ENCODE results near the gene PUM1.
"Not testable (repeated sequence)": the region's sequence is repeated elsewhere in the genome, so short reads cannot be mapped to it uniquely, and the experiment has no call there.

PUM1 gene

DNA sequence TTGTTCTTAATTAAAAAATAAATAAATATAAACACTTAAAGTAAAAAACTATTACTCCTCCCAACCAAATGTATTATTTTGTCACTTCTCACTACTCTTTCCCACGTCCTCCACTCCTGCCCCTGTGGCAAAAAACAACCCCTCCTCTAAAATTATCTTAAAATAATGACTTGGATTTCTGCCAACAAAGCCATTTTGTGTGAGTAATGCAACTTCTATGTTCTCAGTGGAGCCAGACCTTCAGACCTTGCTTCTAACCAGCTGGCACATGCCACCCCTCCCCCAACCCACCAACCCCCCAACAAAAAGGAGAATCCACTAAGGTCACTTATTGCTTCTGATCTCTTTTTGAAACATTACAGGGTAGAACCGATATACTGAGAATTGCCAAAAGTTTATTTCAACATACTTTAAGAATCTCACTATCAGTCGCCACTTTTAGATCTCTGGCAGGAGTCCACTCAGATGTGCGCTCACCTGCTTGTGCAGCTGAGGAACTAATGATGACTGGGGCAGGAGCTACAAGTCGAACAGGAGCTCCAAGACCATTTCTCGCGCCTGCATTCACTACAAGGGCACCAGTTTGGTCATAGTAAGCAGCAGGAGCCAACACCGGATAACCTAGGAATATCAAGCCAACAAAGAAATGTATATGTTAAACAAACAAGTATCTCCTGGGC is 98.7 kb downstream of the PUM1 start:
- TF ChIP-seq TAF1 (IDR thresholded peaks at IDR 0.05; ENCODE audit: borderline replicate concordance, low read depth, low read length) = no peak
- TF ChIP-seq POLR2A (IDR thresholded peaks at IDR 0.05; ENCODE audit: low read depth, low read length) = no peak
- TF ChIP-seq POLR2AphosphoS5 (IDR thresholded peaks at IDR 0.05; ENCODE audit: low read depth, low read length) = no peak
- DNase-seq (ENCODE audit: insufficient read length) = no peak
- FAIRE-seq = no peak

DNA sequence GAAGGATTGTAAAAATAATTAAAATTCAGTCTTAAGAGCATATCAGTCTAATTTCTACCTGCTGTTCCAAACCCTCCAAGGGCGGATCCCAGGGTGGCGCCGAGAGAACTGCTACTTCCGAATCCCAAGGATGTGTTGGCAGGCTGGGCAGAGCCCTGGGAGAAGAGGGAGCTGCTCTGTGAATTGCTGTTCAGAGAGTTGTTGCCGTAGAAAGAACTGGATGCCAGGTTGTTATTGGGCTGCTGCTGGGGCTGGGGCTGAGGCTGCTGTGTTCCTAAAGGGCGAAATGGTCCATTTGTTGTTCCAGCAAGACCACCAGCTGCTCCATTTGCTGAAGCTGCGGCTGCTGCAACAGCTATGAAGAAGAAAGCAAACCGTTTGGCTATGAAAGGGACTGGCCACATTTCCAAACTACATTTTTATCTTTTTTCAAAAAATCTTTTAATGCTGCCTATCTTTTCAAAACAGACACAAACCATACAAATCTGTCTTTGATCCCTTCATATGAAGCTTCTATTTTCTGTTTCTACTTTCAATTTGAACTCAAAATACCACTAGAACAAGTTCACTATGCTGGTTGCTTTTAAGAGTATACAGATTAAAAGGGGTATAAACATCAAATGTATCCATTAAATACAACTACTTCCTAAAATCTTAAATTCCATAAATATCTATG is 99.5 kb downstream of the PUM1 start:
- no peak for FAIRE-seq
- DNase-seq (ENCODE audit: insufficient read length) = no peak
- TF ChIP-seq POLR2AphosphoS5 (IDR thresholded peaks at IDR 0.05; ENCODE audit: low read depth, low read length) = no peak
- no peak for TF ChIP-seq TAF1 (IDR thresholded peaks at IDR 0.05; ENCODE audit: borderline replicate concordance, low read depth, low read length)
- TF ChIP-seq POLR2A (IDR thresholded peaks at IDR 0.05; ENCODE audit: low read depth, low read length) = no peak

DNA sequence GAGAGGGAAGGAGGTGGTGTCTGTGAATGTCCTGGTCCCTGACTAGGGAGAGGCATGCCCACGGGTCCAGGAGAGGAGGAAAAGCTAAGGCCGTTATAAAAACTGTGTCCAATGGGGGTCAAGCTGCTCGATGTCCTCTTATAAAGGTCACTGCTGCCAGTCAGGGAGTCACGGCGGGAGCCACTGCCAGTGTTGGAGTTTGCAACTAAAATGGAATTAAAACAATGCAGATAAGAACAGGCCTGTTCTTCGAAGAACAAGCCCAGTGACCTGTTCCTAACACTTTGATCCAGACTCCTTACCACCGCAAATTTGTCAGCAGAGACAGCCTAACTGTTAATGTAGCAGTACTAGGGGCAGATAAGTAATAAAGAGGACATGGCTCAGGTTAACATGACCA is 100.8 kb downstream of the PUM1 start:
- no peak for TF ChIP-seq POLR2AphosphoS5 (IDR thresholded peaks at IDR 0.05; ENCODE audit: low read depth, low read length)
- TF ChIP-seq TAF1 (IDR thresholded peaks at IDR 0.05; ENCODE audit: borderline replicate concordance, low read depth, low read length) = no peak
- no peak for TF ChIP-seq POLR2A (IDR thresholded peaks at IDR 0.05; ENCODE audit: low read depth, low read length)
- DNase-seq (ENCODE audit: insufficient read length) (no peak), FAIRE-seq (no peak)

DNA sequence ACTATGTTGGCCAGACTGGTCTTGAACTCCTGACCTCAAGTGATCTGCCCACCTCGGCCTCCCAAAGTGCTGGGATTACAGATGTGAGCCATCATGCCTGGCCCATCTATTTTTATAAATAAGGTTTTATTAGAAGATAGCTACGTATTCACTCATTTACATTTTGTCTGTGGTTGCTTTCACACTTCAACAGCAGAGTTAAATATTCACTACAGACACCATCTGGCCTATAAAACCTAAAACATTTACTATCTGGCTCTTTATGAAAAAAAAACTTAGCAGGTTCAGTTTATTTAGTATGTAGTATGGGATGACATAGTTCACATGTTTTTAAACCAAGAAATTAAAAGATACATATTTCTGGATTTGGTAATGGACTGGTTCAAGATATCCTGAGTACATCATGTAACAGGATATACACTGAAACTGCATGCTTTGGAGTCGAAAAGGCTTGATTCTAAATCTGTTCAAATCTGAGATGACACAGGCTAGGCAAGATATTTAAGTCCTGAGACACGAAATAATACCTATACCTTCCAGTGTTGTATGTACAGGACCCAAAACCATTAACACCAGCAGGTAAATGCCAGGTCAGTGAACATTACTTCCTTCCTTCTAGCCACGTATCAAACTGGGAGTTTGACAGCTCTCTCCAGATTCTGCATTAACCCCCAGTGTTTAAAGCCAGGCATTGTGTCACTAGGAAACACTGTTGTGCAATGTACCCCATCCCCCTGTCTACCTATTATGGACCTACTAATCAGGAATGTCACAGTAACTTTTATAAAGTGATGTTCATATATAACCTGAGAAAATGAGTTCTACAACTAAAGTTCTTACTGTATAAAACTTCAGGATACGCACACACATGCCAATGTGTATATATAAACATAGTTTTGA is 102.7 kb downstream of the PUM1 start:
- no peak for DNase-seq (ENCODE audit: insufficient read length)
- TF ChIP-seq TAF1 (IDR thresholded peaks at IDR 0.05; ENCODE audit: borderline replicate concordance, low read depth, low read length) = no peak
- no peak for TF ChIP-seq POLR2AphosphoS5 (IDR thresholded peaks at IDR 0.05; ENCODE audit: low read depth, low read length)
- no peak for TF ChIP-seq POLR2A (IDR thresholded peaks at IDR 0.05; ENCODE audit: low read depth, low read length)
- peak; percentile 54 for FAIRE-seq

DNA sequence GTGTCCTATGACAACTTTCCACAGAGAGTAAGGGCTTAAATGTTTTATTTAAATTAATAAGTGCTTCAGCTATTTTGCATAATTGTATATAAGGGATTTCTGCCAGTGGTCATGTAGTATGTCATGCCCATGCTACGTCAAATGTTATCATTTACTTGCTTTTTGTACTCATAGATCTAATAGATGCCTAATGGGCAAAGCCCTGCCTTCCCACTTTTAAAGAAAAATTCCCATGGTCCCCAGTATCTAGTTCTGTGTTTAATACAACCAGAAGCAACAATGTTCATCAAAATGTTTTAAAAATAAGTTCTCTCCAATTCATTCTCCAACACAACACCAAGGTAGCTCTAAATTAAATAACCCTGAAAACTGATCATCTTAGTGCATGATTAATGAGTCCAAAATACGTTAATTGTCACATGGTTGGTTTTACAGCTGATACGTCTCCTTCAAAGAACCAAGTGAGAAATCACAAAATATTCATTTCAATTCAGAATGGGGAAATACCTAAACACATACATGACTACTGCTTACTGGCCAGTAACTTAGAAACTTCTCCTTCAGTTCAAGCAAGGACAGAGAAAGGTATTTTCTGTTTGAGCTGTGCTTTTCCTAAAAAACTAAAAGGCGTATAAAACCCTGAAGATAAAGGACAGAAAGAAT is 107.8 kb downstream of the PUM1 start:
- FAIRE-seq (no peak), DNase-seq (ENCODE audit: insufficient read length) (no peak)
- no peak for TF ChIP-seq POLR2A (IDR thresholded peaks at IDR 0.05; ENCODE audit: low read depth, low read length)
- TF ChIP-seq POLR2AphosphoS5 (IDR thresholded peaks at IDR 0.05; ENCODE audit: low read depth, low read length) = no peak
- TF ChIP-seq TAF1 (IDR thresholded peaks at IDR 0.05; ENCODE audit: borderline replicate concordance, low read depth, low read length) = no peak

DNA sequence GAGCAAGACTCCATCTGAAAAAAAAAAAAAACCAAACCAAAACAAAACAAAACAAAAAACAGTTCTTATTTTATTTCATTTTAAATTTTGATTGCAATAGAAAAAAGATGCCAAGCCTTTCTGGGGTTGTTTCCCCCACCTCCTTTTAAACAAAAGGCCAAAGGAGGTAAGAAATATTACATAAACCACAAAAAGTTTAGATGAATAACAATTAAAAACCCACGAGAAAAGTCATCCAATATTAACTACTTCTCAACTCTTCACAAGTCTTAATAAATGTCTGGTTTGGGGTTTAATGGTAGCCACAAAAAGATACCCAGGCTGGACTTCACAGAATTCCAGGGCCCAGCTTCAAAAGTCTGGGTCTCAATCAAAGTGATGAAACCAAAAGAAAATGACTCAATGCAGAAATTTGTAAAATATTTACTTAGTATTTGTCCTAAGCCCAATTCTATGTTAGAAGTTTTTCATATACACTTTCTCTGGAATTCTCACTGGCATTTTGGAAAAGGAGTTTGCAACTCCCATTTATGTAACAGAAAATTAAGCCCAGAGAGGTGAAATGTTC is 110.0 kb downstream of the PUM1 start:
- FAIRE-seq = no peak
- DNase-seq (ENCODE audit: insufficient read length) = no peak
- no peak for TF ChIP-seq POLR2AphosphoS5 (IDR thresholded peaks at IDR 0.05; ENCODE audit: low read depth, low read length)
- no peak for TF ChIP-seq POLR2A (IDR thresholded peaks at IDR 0.05; ENCODE audit: low read depth, low read length)
- TF ChIP-seq TAF1 (IDR thresholded peaks at IDR 0.05; ENCODE audit: borderline replicate concordance, low read depth, low read length) = no peak

DNA sequence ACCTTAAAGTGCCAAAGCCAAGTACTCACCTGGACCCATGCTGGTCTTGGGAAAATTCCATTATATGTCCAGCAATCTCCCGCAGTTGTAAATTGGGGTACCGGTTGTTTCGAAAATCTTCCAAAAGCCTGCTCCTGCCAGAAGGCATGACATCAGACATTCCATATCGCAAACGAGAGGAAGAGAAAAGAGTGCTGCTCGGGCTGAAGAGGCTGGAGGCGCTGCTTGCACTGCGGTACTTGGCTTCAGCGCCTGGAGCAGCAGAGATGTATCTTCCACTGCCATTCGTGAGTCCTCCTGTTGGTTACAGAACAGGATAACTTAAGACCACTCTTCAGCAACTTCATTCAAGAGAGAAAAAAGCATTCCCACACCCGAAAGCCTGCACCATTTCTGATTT is 111.8 kb downstream of the PUM1 start:
- no peak for FAIRE-seq
- TF ChIP-seq POLR2AphosphoS5 (IDR thresholded peaks at IDR 0.05; ENCODE audit: low read depth, low read length) = no peak
- no peak for TF ChIP-seq TAF1 (IDR thresholded peaks at IDR 0.05; ENCODE audit: borderline replicate concordance, low read depth, low read length)

DNA sequence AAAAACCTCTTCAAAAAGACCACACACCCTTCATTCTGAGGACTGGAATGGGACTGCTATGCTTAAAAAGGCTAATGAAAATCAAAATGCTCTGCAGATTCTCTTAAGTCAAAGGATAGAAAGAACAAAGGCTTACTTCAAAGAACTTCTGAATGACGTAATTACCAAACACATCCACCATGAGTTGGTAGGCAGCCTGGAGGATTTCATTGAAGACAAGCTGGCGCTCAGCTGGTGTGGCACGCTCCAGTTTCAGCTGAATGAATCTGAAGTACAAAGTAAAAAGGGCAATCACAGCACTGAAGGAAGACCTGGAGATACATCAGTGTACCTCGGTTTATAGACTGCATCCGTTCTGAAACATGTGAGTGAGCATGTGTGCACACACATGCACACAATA is 113.4 kb downstream of the PUM1 start:
- TF ChIP-seq POLR2AphosphoS5 (IDR thresholded peaks at IDR 0.05; ENCODE audit: low read depth, low read length) (no peak), TAF1 (IDR thresholded peaks at IDR 0.05; ENCODE audit: borderline replicate concordance, low read depth, low read length) (no peak), POLR2A (IDR thresholded peaks at IDR 0.05; ENCODE audit: low read depth, low read length) (no peak)
- FAIRE-seq (no peak), DNase-seq (ENCODE audit: insufficient read length) (no peak)

More for the DNA sequence above, 111.8 kb downstream of the PUM1 start:
- no peak for DNase-seq (ENCODE audit: insufficient read length)

DNA sequence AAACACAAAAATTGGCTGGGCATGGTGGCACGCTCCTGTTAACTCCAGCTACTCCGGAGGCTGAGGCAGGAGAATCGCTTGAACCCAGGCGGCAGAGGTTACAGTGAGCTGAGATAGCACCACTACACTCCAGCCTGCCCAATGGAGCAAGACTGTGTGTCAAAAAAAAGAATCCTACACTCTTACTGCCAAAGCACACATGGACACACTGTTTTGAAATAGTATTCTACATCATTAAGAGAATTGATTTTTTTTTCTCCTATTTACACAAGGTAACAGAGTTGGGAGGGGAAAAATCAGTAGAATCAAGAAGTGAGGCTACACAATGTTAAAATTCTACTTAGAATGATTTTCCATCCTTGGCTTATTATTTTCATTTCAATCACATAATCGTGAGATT is 114.8 kb downstream of the PUM1 start:
- no peak for FAIRE-seq
- TF ChIP-seq TAF1 (IDR thresholded peaks at IDR 0.05; ENCODE audit: borderline replicate concordance, low read depth, low read length) = no peak
- DNase-seq (ENCODE audit: insufficient read length) = no peak

DNA sequence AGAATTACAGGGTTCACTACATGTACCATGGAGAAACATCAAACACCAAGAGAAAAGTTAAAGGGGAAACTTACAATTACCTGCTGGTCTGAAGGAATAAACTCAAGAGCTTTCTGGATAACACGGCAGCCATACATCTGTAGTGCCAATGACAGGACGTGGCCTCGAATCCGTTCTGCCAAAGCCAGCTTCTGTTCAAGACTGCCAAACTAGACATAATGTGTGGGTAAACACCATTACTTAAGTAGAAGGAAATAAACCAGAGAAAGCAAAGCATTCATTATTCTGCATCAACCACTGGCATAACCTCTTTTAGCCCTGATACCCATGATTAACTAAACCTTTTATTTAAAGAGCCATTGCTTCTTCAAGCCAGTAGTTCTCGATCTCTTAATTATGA is 115.5 kb downstream of the PUM1 start:
- FAIRE-seq (no peak), DNase-seq (ENCODE audit: insufficient read length) (no peak)
- TF ChIP-seq POLR2A (IDR thresholded peaks at IDR 0.05; ENCODE audit: low read depth, low read length) = no peak
- TF ChIP-seq TAF1 (IDR thresholded peaks at IDR 0.05; ENCODE audit: borderline replicate concordance, low read depth, low read length) = no peak
- TF ChIP-seq POLR2AphosphoS5 (IDR thresholded peaks at IDR 0.05; ENCODE audit: low read depth, low read length) = no peak

DNA sequence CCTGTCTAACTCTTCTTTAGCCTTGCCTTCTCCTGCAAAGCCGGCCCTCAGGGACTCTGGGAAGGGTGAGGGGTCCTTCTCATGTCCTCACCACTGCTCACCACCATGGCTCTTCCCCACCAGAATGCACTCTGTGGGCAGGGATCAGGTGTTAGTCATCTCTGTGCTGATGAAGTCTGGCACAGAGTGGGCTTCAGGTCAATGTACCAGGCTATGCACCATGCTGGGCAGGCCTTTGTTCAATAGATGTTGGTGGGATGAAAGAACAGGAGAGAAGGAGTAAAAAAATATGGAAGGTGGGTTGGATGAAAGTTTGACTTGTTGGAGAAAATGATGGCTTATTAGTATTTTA is 116.1 kb downstream of the PUM1 start:
- not testable (repeated sequence) for FAIRE-seq; DNase-seq (ENCODE audit: insufficient read length)

DNA sequence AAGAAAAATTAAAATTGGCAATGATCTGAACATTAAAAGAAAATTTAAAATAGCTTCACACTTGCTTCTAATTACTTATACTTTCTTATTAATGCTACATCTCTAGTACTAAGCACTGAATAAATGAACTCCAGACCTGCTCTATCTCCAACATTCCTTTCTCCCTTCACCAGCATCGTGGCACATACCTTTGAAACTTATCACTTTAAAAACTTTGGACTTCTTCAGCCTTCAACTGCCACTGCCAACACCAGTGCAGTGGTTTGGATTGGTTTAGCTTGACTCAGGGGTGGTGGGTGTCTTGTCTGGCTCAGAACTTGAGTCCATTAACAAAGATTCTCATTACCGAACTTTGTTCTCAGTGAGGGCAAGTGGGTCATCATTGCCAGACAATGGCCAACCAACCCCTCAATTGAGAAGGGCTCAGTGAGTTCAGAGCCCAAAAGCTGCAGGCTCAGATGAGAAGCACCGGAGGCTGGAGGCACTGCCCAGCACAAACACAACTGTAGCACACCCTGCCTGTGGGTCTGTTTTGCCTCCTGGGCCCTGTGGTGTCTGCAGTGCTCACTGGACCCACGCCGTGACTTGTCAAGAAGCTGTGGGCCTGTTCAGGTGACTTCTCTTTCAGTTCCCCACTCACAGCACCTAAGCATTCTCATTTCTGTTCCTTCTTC is 116.6 kb downstream of the PUM1 start:
- FAIRE-seq = peak; percentile 79
- not testable (repeated sequence) for DNase-seq (ENCODE audit: insufficient read length)

Measured in GM12892 (cell line).